Measurements from ENCODE around the gene ENTPD7. TPM values are rescaled to one million over a fixed set of nuclear protein-coding genes. Genes with fewer than 3 reads are reported as not detected.

ENTPD7 gene
- total RNA-seq, 6 experiments from 2014 or later, result 11.1 to 17.0 (median 13.6) TPM

DNA sequence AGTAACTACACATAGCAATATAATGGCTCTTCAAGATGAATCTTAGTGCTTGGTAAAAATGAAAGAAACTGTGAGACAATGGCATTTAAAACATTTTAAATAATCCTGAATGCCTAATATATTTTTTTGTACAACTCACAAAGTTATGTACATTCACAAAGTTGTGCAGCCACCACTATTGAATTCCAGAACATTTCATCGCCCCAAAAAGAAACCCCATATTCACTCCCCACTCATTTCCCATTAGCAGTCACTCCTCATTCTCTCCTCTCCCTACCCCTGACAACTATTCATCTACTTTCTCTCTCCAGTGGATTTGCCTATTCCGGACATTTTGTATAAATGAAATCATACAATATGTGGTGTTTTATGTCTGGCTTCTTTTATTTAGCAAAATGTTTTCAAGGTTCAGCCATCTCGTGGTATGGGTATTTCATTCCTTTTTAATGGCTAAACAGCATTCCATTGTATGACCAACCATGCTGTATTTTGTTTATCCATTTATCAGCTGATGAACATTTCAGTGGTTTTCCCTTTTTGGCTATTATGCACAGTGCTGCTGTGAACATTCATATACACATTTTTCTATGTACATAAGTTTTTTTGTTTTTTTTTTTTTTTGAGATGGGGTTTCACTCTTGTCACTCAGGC is 34.7 kb downstream of the ENTPD7 start:
- peak; percentile 81 for DNase-seq
- peak overlapping the region; percentile 95 for H3K27ac Mint-ChIP-seq
- peaks cover 62% of the 10 kb centered on the region for H3K36me3 Mint-ChIP-seq (ENCODE audit: low read depth)
- peak overlapping the region; percentile 82 for H3K4me3 Mint-ChIP-seq
- TF ChIP-seq, protein P1, sequence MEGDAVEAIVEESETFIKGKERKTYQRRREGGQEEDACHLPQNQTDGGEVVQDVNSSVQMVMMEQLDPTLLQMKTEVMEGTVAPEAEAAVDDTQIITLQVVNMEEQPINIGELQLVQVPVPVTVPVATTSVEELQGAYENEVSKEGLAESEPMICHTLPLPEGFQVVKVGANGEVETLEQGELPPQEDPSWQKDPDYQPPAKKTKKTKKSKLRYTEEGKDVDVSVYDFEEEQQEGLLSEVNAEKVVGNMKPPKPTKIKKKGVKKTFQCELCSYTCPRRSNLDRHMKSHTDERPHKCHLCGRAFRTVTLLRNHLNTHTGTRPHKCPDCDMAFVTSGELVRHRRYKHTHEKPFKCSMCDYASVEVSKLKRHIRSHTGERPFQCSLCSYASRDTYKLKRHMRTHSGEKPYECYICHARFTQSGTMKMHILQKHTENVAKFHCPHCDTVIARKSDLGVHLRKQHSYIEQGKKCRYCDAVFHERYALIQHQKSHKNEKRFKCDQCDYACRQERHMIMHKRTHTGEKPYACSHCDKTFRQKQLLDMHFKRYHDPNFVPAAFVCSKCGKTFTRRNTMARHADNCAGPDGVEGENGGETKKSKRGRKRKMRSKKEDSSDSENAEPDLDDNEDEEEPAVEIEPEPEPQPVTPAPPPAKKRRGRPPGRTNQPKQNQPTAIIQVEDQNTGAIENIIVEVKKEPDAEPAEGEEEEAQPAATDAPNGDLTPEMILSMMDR (IDR thresholded peaks at IDR 0.05), result no peak
- no peaks in the 10 kb centered on the region for H3K27me3 Mint-ChIP-seq (ENCODE audit: insufficient read depth)
- no peaks in the 10 kb centered on the region for H3K9me3 Mint-ChIP-seq
- peaks cover 63% of the 10 kb centered on the region for H3K4me1 Mint-ChIP-seq (ENCODE audit: low read depth)

DNA sequence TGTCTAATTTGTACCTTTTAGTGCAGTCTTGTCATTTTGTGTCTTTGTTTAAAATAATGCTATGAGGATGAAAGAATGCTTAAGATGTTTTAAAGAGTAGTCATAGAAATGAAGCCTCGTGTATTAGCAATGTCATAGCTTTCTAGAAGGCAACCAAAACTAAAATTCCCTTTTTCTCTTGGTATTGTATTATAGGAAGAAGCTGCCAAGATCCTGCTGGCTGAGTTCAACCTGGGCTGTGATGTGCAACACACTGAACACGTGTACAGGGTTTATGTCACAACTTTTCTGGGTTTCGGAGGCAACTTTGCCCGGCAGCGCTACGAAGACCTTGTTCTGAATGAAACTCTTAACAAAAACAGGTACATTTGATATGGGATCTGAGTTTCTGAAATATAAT is 36.5 kb downstream of the ENTPD7 start:
- Mint-ChIP-seq H3K9me3 (no peaks in the 10 kb centered on the region), H3K27me3 (ENCODE audit: insufficient read depth) (peaks cover 3% of the 10 kb centered on the region; the same call in 1 of the 2 replicates), H3K4me1 (ENCODE audit: low read depth) (peaks cover 53% of the 10 kb centered on the region), H3K27ac (peak overlapping the region; percentile 95), H3K36me3 (ENCODE audit: low read depth) (peaks cover 66% of the 10 kb centered on the region), H3K4me3 (no peak overlapping the region; the same call in 1 of the 2 replicates)
- peak; percentile 26 for DNase-seq
- TF ChIP-seq, protein P1 (IDR thresholded peaks at IDR 0.05), result no peak

DNA sequence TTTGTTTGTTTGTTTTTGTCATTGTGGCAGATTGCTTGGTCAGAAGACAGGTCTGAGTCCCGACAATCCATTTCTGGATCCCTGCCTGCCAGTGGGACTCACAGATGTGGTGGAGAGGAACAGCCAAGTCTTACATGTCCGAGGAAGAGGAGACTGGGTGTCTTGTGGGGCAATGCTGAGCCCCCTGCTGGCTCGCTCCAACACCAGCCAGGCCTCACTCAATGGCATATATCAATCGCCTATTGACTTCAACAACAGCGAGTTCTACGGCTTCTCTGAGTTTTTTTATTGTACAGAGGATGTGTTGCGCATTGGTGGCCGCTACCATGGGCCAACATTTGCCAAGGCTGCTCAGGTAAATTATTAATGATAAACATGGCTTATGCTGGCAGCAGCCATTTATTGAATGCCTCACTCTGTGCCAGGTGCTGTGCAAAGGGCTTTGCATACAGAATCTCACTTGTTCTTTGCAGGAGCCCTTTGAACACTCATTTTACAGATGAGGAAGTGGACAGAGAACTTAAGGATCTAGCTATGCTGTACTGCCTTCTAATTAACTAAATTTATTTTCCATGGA is 39.3 kb downstream of the ENTPD7 start:
- no peak overlapping the region for H3K4me3 Mint-ChIP-seq
- TF ChIP-seq, protein P1 (IDR thresholded peaks at IDR 0.05), result peak; percentile 27; the same call in 1 of the 2 replicates
- H3K9me3 Mint-ChIP-seq, result no peaks in the 10 kb centered on the region
- peaks cover 62% of the 10 kb centered on the region for H3K36me3 Mint-ChIP-seq (ENCODE audit: low read depth)
- peaks cover 3% of the 10 kb centered on the region; the same call in 1 of the 2 replicates for H3K27me3 Mint-ChIP-seq (ENCODE audit: insufficient read depth)
- H3K4me1 Mint-ChIP-seq (ENCODE audit: low read depth), result peaks cover 38% of the 10 kb centered on the region
- H3K27ac Mint-ChIP-seq, result no peak overlapping the region
- no peak for DNase-seq

DNA sequence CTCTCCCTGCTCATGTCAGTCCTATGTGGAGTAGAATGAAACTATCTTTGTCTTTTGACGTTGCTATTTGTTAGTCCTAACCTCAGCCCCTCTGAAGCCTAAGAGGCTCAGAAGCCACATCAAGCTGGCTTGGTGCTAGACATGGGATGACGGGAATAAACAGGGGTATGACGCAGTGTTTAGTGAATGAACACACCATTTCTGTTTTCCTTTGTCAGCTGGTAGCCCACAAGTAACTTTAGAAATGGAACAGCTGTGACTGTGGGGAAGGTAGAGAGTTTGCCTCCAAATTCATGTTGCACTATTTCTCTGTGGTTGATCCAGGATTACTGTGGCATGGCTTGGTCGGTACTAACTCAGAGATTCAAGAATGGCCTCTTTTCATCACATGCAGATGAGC is 41.3 kb downstream of the ENTPD7 start:
- H3K36me3 Mint-ChIP-seq (ENCODE audit: low read depth), result peaks cover 72% of the 10 kb centered on the region
- H3K4me3 Mint-ChIP-seq, result no peak overlapping the region
- H3K27me3 Mint-ChIP-seq (ENCODE audit: insufficient read depth), result peaks cover 3% of the 10 kb centered on the region; the same call in 1 of the 2 replicates
- H3K9me3 Mint-ChIP-seq, result no peaks in the 10 kb centered on the region
- peaks cover 18% of the 10 kb centered on the region for H3K4me1 Mint-ChIP-seq (ENCODE audit: low read depth)
- peak overlapping the region; percentile 3; the same call in 1 of the 2 replicates for H3K27ac Mint-ChIP-seq
- TF ChIP-seq, protein P1 (IDR thresholded peaks at IDR 0.05), result no peak
- DNase-seq, result no peak

DNA sequence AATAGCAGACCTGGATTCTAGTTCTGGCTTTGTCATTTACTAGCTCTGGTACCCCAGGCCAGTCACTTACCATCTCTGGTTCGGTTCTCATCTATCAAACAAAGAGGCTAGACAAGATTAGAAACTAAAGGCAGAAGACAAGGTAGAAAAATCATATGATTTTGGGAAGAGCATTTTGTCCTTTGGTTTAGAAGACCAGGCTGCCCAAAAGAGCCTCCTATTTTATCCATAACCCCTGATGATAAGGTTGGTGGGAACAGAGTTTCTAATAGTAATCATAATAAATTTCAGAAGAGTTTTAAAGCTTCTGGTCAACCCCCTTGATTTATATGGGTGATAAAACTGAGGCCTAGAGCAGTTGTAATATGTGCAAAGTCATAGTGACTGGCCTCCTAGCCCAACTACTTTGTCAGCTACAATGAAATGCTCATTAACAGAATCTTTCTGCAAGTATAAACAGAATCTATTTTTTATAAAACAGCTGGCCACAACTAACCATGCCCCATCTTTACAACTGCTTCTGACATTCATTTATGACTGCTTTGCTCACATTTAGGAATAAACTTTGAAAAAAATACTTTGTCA is 49.2 kb downstream of the ENTPD7 start:
- TF ChIP-seq, protein P1 (IDR thresholded peaks at IDR 0.05), result no peak
- Mint-ChIP-seq H3K9me3 (no peaks in the 10 kb centered on the region), H3K4me3 (no peak overlapping the region), H3K27ac (peak overlapping the region; percentile 93), H3K4me1 (ENCODE audit: low read depth) (peaks cover 42% of the 10 kb centered on the region), H3K36me3 (ENCODE audit: low read depth) (peaks cover 36% of the 10 kb centered on the region), H3K27me3 (ENCODE audit: insufficient read depth) (no peaks in the 10 kb centered on the region)
- peak; percentile 58 for DNase-seq

All from HFFc6 (cell line).